Keratinocyte (primary cell): ENCODE data around the gene NUP205.

ENCODE experiments used
- CTCF ChIP-seq, 3 experiments: IDR thresholded peaks in 1 of 3; conservative IDR thresholded peaks in 1 of 3; optimal IDR thresholded peaks in 1 of 3; 2 replicates in 2 of 3; 3 replicates in 1 of 3; pipeline versions ENCODE3 to v1.5.1; 2011; ENCODE audit warnings: low read length in 3 of 3, mild to moderate bottlenecking in 3 of 3, moderate library complexity in 2 of 3, control low read depth in 1 of 3, inconsistent platforms in 1 of 3; ENCODE audit not compliant: insufficient read depth in 2 of 3; ENCODE audit errors: extremely low read depth in 1 of 3
- EZH2 ChIP-seq: IDR thresholded peaks from one replicate; pipeline ENCODE4 v1.6.1; 2012; ENCODE audit warnings: inconsistent platforms, mild to moderate bottlenecking, low read length, moderate library complexity

GRCh38 chr7:135666156-135666555 is 108.4 kb downstream of the NUP205 start:
- TF ChIP-seq EZH2 (no peak), CTCF (optimal IDR thresholded peaks at IDR 0.05 in 1 of 3, IDR thresholded peaks at IDR 0.05 in 1 of 3, conservative IDR thresholded peaks at IDR 0.05 in 1 of 3; ENCODE audit: extremely low read depth in 1 of 3, insufficient read depth in 2 of 3, low read length in 3 of 3) (no peak)
